CD4-positive, alpha-beta T cell (primary cell): ENCODE measurements around the gene NETO2. TPM values are rescaled to one million over a fixed set of nuclear protein-coding genes. Genes with fewer than 3 reads are reported as not detected.

Source experiments
- ATAC-seq: fragments of 200-7000 bp; cut with Tn5 transposase; one replicate; pipeline ENCODE4 v1.10.0; 2022; ENCODE audit warnings: mild to moderate bottlenecking; ENCODE audit not compliant: poor library complexity
- CTCF ChIA-PET: fragments of 350-600 bp; sonication (Branson Sonifier 250); formaldehyde crosslinking; loops from one replicate; lab custom pipeline; 2021; ENCODE audit warnings: antibody characterized with exemption, inconsistent platforms; lab: Charles Lee
- POLR2A ChIA-PET: fragments of 350-600 bp; sonication (Branson Sonifier 250); formaldehyde crosslinking; loops from one replicate; lab custom pipeline; 2021; ENCODE audit warnings: antibody characterized with exemption, inconsistent platforms; lab: Charles Lee
- DNase-seq, 14 experiments: peaks; one replicate each; pipeline ENCODE4 v3.0.0-alpha.2; 2013 to 2020; ENCODE audit warnings: mixed read lengths in 2 of 14
- H3K27ac ChIP-seq, 2 donors: one replicate each; pipeline versions ENCODE4 v1.5.1 to v1.7.0; 2013; ENCODE audit warnings: low read length in 2 of 2, low read depth in 1 of 2, mild to moderate bottlenecking in 1 of 2
- H3K27me3 ChIP-seq, 2 experiments: 1 replicate in 1 of 2; 2 replicates in 1 of 2; pipeline versions ENCODE4 v1.6.1 to v1.7.0; 2013; ENCODE audit warnings: low read length in 2 of 2, control low read depth in 1 of 2, mild to moderate bottlenecking in 1 of 2, moderate library complexity in 1 of 2; ENCODE audit not compliant: insufficient read depth in 2 of 2, control insufficient read depth in 1 of 2
- H3K36me3 ChIP-seq: one replicate; pipeline ENCODE4 v1.6.1; 2013; ENCODE audit warnings: low read length, control low read depth; ENCODE audit not compliant: insufficient read depth
- H3K4me1 ChIP-seq: one replicate; pipeline ENCODE4 v1.6.1; 2013; ENCODE audit warnings: low read length, control low read depth; ENCODE audit not compliant: insufficient read depth
- H3K4me3 ChIP-seq: one replicate; pipeline ENCODE4 v1.5.1; 2013; ENCODE audit warnings: mild to moderate bottlenecking, low read length, moderate library complexity
- H3K9me3 ChIP-seq, 2 experiments: 1 replicate in 1 of 2; 2 replicates in 1 of 2; pipeline versions ENCODE4 v1.6.1 to v1.7.0; 2013; ENCODE audit warnings: low read length in 2 of 2, mild to moderate bottlenecking in 2 of 2, control low read depth in 1 of 2, moderate library complexity in 1 of 2; ENCODE audit not compliant: control insufficient read depth in 1 of 2, insufficient read depth in 1 of 2
- H3K27ac Mint-ChIP-seq: one replicate; pipeline ENCODE4 v1.8.0; 2020; ENCODE audit warnings: mixed read lengths
- H3K27me3 Mint-ChIP-seq: one replicate; pipeline ENCODE4 v1.8.0; 2021; ENCODE audit warnings: mixed read lengths
- H3K36me3 Mint-ChIP-seq: one replicate; pipeline ENCODE4 v1.8.0; 2021; ENCODE audit warnings: low read depth, mixed read lengths
- H3K4me1 Mint-ChIP-seq: one replicate; pipeline ENCODE4 v1.8.0; 2021; ENCODE audit warnings: low read depth, mixed read lengths
- H3K4me3 Mint-ChIP-seq: one replicate; pipeline ENCODE4 v1.8.0; 2020; ENCODE audit warnings: mild to moderate bottlenecking, mixed read lengths
- H3K9me3 Mint-ChIP-seq: one replicate; pipeline ENCODE4 v1.8.0; 2020; ENCODE audit warnings: mixed read lengths
- intact Hi-C, 2 experiments: fragments of 100-400 bp; cut with DNase I in 1 of 2; cut with micrococcal nuclease in 1 of 2; formaldehyde crosslinking; loops; one replicate each; pipeline versions ENCODE4 v1.15.1 to v1.9.0; 2023 to 2025; cut with DNase I, micrococcal nuclease
- total RNA-seq, 174 experiments: library from RNA in 2 of 174; stranded (reverse) in 2 of 174; gene quantifications; one replicate each; pipeline ENCODE4 v1.2.3 and lab custom pipeline; 2021 to 2026
- TF ChIP-seq, protein P1 (sequence below): fragments of 200-600 bp; IDR thresholded peaks from one replicate; pipeline ENCODE4 v1.8.0; 2022; ENCODE audit warnings: antibody characterized with exemption, mild to moderate bottlenecking

The NETO2 gene
- total RNA-seq, 2 experiments from 2014 or later, result 1.8 to 1.9 TPM

DNA sequence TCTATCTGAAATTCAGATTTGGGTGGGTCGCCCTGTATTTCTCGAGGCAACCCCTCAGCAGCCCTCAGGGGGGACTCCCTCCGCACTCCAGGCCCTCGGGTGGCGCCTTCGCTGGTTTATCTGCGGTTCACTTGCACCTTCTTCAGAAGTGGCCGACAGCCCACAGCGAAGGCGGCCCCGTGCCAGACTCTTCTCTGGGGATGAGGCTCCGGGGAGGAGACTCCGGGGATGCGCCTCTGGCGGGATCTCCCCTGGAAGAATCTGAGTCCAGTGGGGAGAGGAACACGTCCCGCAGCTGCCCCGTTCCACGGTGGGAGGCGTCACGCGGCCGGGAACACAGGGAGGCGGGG lies 106.4 kb downstream of the NETO2 start:
- H3K27ac Mint-ChIP-seq, result no peak overlapping the region
- Histone ChIP-seq H3K9me3 (no peaks in the 10 kb centered on the region), H3K4me3 (peak overlapping the region; percentile 74), H3K36me3 (no peaks in the 10 kb centered on the region), H3K4me1 (peaks cover 13% of the 10 kb centered on the region), H3K27me3 (no peaks in the 10 kb centered on the region), H3K27ac (no peak overlapping the region)
- H3K9me3 Mint-ChIP-seq, result no peaks in the 10 kb centered on the region
- intact Hi-C loops, result loop anchor here (1.0 to 10.0 kb wide), 8 partner anchors 63 to 1587 kb away; partner anchors contain the start of genes ITFG1 (in 1 of the 2), NETO2 (in 1 of the 2), ORC6 (in 1 of the 2) and PHKB (in 1 of the 2)
- H3K36me3 Mint-ChIP-seq, result no peaks in the 10 kb centered on the region
- ATAC-seq (peak; percentile 37), DNase-seq (peak in 7 of 14 experiments; percentile 3 to 49 (median 8))
- peak overlapping the region; percentile 67 for H3K4me3 Mint-ChIP-seq
- no peaks in the 10 kb centered on the region for H3K27me3 Mint-ChIP-seq
- ChIA-PET POLR2A (interaction anchor here (1.0 to 3.4 kb wide), 4 partner anchors 61 to 1127 kb away, joined by 4 to 28 read pairs (median 6); partner anchors contain the start of genes DNAJA2 and NETO2), CTCF (interaction anchor here (0.8 to 2.4 kb wide), 12 partner anchors 9 to 1130 kb away, joined by 3 to 24 read pairs (median 5); partner anchors contain the start of genes DNAJA2 and NETO2)
- no peaks in the 10 kb centered on the region for H3K4me1 Mint-ChIP-seq
- TF ChIP-seq, protein P1, sequence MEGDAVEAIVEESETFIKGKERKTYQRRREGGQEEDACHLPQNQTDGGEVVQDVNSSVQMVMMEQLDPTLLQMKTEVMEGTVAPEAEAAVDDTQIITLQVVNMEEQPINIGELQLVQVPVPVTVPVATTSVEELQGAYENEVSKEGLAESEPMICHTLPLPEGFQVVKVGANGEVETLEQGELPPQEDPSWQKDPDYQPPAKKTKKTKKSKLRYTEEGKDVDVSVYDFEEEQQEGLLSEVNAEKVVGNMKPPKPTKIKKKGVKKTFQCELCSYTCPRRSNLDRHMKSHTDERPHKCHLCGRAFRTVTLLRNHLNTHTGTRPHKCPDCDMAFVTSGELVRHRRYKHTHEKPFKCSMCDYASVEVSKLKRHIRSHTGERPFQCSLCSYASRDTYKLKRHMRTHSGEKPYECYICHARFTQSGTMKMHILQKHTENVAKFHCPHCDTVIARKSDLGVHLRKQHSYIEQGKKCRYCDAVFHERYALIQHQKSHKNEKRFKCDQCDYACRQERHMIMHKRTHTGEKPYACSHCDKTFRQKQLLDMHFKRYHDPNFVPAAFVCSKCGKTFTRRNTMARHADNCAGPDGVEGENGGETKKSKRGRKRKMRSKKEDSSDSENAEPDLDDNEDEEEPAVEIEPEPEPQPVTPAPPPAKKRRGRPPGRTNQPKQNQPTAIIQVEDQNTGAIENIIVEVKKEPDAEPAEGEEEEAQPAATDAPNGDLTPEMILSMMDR, result no peak

DNA sequence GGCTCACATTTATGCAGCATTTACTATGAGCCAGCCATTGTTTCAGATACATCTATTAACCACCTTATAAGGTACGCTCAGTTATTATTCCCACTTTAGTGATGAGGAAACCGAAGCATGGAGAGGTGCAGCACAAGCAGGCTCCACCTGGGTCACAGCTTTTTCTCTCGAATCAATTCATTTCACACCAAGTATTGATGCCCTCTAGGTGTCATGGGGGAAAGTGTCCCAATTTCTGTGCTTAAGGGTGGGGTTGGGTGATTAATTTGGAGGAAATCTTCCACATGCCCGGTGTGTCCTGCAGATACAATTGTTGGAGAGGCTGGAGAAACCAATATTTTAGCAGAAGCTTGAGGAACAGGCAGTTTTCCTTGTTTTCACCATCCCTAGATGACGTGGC lies 107.5 kb downstream of the NETO2 start:
- no peak overlapping the region for H3K4me3 ChIP-seq
- Mint-ChIP-seq H3K27me3 (no peaks in the 10 kb centered on the region), H3K27ac (no peak overlapping the region), H3K4me1 (no peaks in the 10 kb centered on the region), H3K4me3 (peak overlapping the region; percentile 85), H3K9me3 (no peaks in the 10 kb centered on the region), H3K36me3 (no peaks in the 10 kb centered on the region)
- TF ChIP-seq, protein P1, result no peak
- intact Hi-C loops, result loop anchor here (2.0 to 10.0 kb wide), 7 partner anchors 61 to 1589 kb away; partner anchors contain the start of genes ITFG1 (in 1 of the 2), NETO2 (in 1 of the 2), ORC6 (in 1 of the 2) and PHKB (in 1 of the 2)
- CTCF ChIA-PET, result interaction anchor here (0.7 to 2.4 kb wide), 3 partner anchors 13 to 122 kb away, joined by 3 to 24 read pairs (median 15); partner anchors contain the start of gene DNAJA2
- no peak overlapping the region for H3K27ac ChIP-seq
- no peaks in the 10 kb centered on the region for H3K27me3 ChIP-seq
- H3K36me3 ChIP-seq, result no peaks in the 10 kb centered on the region
- no peak for DNase-seq
- no peaks in the 10 kb centered on the region for H3K9me3 ChIP-seq
- ATAC-seq, result no peak
- POLR2A ChIA-PET, result no interaction called here
- peaks cover 13% of the 10 kb centered on the region for H3K4me1 ChIP-seq

DNA sequence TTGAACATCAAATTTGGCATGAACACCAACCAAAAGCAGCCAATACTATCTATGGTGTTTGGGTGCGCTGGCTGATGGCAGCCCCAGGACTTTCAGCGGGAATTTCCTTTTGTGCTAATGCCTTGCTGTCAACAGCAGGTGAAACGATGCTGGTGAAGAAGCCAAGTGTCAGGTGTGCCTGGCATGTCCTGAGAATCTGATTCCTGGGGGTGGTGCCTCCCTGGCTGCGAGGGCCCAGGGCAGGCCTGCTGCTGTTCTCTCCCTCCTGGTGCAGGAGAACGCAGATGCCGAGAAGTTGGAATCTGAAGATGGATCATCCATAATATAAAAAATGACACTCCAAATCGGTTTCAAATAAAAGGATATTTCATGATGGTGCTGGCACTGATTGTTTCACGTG lies 108.3 kb downstream of the NETO2 start:
- Mint-ChIP-seq H3K4me3 (peak overlapping the region; percentile 77), H3K36me3 (no peaks in the 10 kb centered on the region), H3K9me3 (no peaks in the 10 kb centered on the region), H3K27me3 (no peaks in the 10 kb centered on the region), H3K27ac (no peak overlapping the region), H3K4me1 (no peaks in the 10 kb centered on the region)
- POLR2A ChIA-PET, result no interaction called here
- Histone ChIP-seq H3K4me3 (no peak overlapping the region), H3K36me3 (no peaks in the 10 kb centered on the region), H3K9me3 (no peaks in the 10 kb centered on the region), H3K4me1 (peaks cover 13% of the 10 kb centered on the region), H3K27me3 (no peaks in the 10 kb centered on the region), H3K27ac (no peak overlapping the region)
- no peak for ATAC-seq
- TF ChIP-seq, protein P1, result no peak
- CTCF ChIA-PET, result no interaction called here
- no peak for DNase-seq
- intact Hi-C loops, result loop anchor here in 1 of 2 experiments (5.0 to 10.0 kb wide), 4 partner anchors 107 to 1589 kb away; partner anchors contain the start of genes ITFG1, NETO2, ORC6 and PHKB
